Measurements from ENCODE around the gene TMEM120B.

GRCh38 chr12:121786440-121786825 lies 73.9 kb downstream of the TMEM120B start:
- TF ChIP-seq ATF2 (tag by site-specific recombination; IDR thresholded peaks at IDR 0.05; ENCODE audit: low read depth) (no peak), ZNF76 (tag by site-specific recombination; IDR thresholded peaks at IDR 0.05; ENCODE audit: borderline replicate concordance, low read depth) (no peak)

All from HEK293 (cell line).